HS-5 (cell line): ENCODE measurements around the gene ADSL.
"Not testable (repeated sequence)": the region's sequence is repeated elsewhere in the genome, so short reads cannot be mapped to it uniquely, and the experiment has no call there.

Experiments
- DNase-seq: peaks from one replicate; pipeline ENCODE4 v3.0.0-alpha.2; 2012; ENCODE audit warnings: low read depth

ADSL gene

GRCh38 chr22:40374567-40374966 is 28.3 kb downstream of the ADSL start:
- no peak for DNase-seq

GRCh38 chr22:40376149-40376548 is 29.8 kb downstream of the ADSL start:
- DNase-seq: no peak

- DNase-seq: no peak
These were observed 31.6 kb downstream of the ADSL start for GRCh38 chr22:40377931-40378330.

GRCh38 chr22:40378448-40378847 is 32.1 kb downstream of the ADSL start:
- not testable (repeated sequence) for DNase-seq

- DNase-seq: no peak
These were observed 35.2 kb downstream of the ADSL start for GRCh38 chr22:40381461-40381860.

GRCh38 chr22:40383905-40384304 is 37.6 kb downstream of the ADSL start:
- no peak for DNase-seq

GRCh38 chr22:40385036-40385782 is 38.9 kb downstream of the ADSL start:
- DNase-seq: no peak

- no peak for DNase-seq
These were observed 41.4 kb downstream of the ADSL start for GRCh38 chr22:40387746-40388145.

- no peak for DNase-seq
These were observed 41.9 kb downstream of the ADSL start for GRCh38 chr22:40388231-40388630.

- DNase-seq: no peak
These were observed 45.1 kb downstream of the ADSL start for GRCh38 chr22:40391417-40391816.

- DNase-seq: no peak
These were observed 46.3 kb downstream of the ADSL start for GRCh38 chr22:40392618-40393017.

GRCh38 chr22:40394607-40395006 is 48.3 kb downstream of the ADSL start:
- DNase-seq: no peak

GRCh38 chr22:40395607-40396006 is 49.3 kb downstream of the ADSL start:
- no peak for DNase-seq

- DNase-seq: no peak
These were observed 50.6 kb downstream of the ADSL start for GRCh38 chr22:40396882-40397281.

GRCh38 chr22:40397396-40397795 is 51.1 kb downstream of the ADSL start:
- no peak for DNase-seq

GRCh38 chr22:40399621-40400020 is 53.3 kb downstream of the ADSL start:
- no peak for DNase-seq

GRCh38 chr22:40400159-40400558 is 53.9 kb downstream of the ADSL start:
- DNase-seq: no peak

GRCh38 chr22:40401532-40401931 is 55.2 kb downstream of the ADSL start:
- no peak for DNase-seq

GRCh38 chr22:40401981-40402406 is 55.7 kb downstream of the ADSL start:
- no peak for DNase-seq

- no peak for DNase-seq
These were observed 56.8 kb downstream of the ADSL start for GRCh38 chr22:40403141-40403540.

- DNase-seq: no peak
These were observed 57.4 kb downstream of the ADSL start for GRCh38 chr22:40403651-40404050.

- no peak for DNase-seq
These were observed 58.2 kb downstream of the ADSL start for GRCh38 chr22:40404251-40405177.
